Measurements from ENCODE around the gene TMED1.
A peak's percentile ranks its signal among the peaks of the same experiment; 100 is the strongest.

The TMED1 gene

DNA sequence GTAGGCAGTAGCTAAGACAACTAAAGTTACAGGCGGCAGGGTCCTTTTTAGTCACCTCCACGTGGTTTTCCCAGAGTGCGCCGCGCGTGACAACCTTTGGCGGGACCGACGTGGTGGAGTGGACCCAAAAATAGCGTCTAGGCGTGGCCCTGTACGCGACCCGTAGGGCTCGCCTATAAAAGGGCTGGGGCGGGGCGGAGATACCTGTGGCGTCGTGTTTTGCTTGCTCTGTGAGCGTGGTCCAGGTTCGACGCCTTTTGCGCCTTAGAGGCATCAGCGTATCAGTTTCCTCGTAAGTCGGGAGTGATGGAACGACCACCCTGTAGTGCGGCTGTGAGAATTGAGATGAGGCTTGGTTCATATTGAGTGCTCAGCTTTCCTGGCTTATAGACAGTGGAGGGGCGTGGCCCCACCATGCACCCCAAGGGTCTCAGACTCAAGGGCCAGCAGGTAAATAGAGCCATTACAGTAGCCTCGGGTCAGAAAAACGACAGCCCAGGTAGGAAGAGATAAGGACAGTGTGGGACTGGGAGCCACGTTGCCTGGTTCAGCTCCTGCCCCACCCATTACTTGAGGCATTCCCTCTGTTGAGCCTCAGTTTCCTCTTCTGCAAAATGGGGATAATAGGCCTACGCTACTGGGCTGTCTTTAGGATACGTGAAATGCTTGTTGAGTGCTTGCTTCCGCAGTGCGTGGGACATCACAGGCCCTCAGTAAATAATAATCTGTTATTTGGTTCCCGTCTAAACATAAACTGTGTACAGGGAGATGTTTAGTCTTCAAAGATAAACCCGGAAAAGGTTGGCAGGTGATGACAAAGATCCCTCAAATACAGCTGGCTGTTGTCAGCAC, 693 bp upstream of the TMED1 start:
- peaks cover 27% of the 10 kb centered on the region for H3K36me3 ChIP-seq (replicated peaks)
- TF ChIP-seq, protein P1, sequence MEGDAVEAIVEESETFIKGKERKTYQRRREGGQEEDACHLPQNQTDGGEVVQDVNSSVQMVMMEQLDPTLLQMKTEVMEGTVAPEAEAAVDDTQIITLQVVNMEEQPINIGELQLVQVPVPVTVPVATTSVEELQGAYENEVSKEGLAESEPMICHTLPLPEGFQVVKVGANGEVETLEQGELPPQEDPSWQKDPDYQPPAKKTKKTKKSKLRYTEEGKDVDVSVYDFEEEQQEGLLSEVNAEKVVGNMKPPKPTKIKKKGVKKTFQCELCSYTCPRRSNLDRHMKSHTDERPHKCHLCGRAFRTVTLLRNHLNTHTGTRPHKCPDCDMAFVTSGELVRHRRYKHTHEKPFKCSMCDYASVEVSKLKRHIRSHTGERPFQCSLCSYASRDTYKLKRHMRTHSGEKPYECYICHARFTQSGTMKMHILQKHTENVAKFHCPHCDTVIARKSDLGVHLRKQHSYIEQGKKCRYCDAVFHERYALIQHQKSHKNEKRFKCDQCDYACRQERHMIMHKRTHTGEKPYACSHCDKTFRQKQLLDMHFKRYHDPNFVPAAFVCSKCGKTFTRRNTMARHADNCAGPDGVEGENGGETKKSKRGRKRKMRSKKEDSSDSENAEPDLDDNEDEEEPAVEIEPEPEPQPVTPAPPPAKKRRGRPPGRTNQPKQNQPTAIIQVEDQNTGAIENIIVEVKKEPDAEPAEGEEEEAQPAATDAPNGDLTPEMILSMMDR (IDR thresholded peaks at IDR 0.05; ENCODE audit: low read depth, low read length, missing control alignments), result no peak
- in situ Hi-C loops (cut with HindIII; ENCODE audit: low pct_ligation_motif_present, low sequenced_read_pairs), result no loop called here
- no peak for DNase-seq
- peak overlapping the region; percentile 69 for H3K4me3 ChIP-seq (ENCODE audit: low read depth, low read length)
- H3K27ac ChIP-seq, result peak overlapping the region; percentile 98
- no peaks in the 10 kb centered on the region for H3K27me3 ChIP-seq (replicated peaks)

DNA sequence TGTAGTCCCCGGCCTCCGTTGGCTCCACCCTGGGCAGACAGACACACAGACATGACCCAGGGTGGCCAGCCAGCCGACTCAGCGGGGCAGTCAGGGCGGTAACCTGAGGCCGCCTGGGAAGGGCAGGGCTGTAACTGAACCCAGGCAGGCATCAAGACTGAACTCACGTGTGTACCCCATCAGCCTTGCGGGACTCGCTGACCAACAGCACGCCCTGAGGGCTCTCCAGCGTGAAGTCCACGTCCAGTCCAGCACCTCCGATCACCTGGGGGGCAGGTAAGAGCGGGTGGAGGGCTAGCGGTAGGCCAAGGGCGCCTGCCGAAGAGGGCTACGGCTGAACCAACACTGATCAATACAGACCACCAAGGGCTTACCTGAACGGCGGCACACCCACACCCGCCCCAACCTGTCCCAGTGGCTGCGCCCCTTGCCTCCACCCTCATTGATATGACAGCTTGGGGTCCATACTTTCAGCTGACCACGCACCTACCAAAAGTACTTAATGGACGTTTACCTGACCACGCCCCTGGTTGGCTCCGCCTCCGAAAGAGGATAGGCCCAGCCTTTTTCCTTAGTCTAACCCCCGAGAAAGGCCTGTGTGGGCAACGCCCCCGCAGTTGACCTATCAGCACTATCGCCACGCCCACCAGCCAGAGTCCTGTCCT, 791 bp downstream of the TMED1 start:
- in situ Hi-C loops (cut with HindIII; ENCODE audit: low pct_ligation_motif_present, low sequenced_read_pairs), result no loop called here
- no peak for DNase-seq

DNA sequence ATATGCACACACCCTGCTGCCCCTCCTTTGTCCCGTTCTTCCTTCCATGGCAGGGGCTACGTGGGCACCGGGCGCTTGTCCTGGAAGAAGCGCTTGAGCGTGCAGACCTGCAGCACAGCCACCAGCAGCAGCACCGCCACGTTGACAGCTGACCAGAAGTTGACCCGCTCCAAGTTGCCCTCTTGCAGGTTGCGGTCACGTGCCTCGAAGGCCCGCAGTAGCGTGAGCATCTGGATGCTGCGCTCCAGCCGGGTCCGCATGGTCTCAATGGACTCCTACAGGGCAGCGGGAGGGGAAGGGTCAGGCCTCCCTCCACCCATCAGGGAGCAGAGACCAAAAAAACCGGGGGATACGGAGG, 3.1 kb downstream of the TMED1 start:
- peaks cover 49% of the 10 kb centered on the region for H3K36me3 ChIP-seq (replicated peaks)
- H3K27me3 ChIP-seq (replicated peaks), result no peaks in the 10 kb centered on the region
- TF ChIP-seq, protein P1 (IDR thresholded peaks at IDR 0.05; ENCODE audit: low read depth, low read length, missing control alignments), result no peak
- no peak for DNase-seq
- no peak overlapping the region for H3K4me3 ChIP-seq (ENCODE audit: low read depth, low read length)
- in situ Hi-C loops (cut with HindIII; ENCODE audit: low pct_ligation_motif_present, low sequenced_read_pairs), result no loop called here
- H3K27ac ChIP-seq, result no peak overlapping the region

More for the DNA sequence above, 791 bp downstream of the TMED1 start:
- Histone ChIP-seq H3K27ac (no peak overlapping the region), H3K36me3 (replicated peaks) (peaks cover 34% of the 10 kb centered on the region), H3K27me3 (replicated peaks) (no peaks in the 10 kb centered on the region), H3K4me3 (ENCODE audit: low read depth, low read length) (peak overlapping the region; percentile 45)
- TF ChIP-seq, protein P1 (IDR thresholded peaks at IDR 0.05; ENCODE audit: low read depth, low read length, missing control alignments), result no peak

DNA sequence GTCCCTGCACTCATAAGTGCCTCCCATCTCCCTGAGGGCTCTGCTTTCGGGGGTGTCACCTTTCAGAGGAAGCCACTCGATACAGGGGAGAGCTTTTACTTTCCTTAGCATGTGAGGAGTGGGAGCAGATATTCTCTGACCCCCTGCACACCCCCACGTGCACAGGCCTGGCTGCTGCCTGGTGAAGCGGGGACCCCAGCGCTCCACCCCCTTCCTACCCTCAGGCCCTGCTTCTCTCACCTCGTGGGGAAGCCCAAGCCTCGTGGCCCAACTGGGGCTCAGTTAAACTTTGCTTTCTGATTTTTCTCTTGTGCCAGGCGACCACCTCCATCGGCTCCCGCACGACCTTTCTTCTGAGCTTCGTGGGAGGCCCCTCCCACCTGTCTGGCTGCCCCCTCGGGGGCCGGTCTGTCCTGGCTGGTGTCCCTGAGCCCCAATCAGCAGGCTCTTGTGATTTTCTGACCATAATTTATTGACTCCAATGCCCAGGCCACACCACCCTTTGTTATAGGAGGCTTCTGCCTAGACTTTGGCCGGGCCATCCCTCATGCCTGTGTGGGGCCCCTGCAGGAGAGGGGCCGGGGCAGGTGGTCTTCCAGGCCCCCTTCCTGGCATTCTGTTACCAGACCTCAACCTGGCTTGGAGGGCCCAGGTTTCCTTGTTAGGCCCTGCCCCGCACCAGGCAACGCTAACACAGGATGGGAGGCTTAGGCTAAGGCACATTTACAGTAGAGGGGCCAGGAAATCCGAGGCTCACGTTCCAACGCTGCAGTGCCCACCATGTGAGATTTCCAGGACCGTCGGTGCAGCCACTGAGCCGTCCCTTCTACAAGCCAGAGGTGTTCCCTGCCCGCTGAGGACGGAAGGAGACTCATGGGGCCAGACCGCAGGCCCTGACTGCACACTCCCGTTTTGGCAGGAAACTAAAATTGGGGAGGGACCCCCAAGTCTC, 3.7 kb downstream of the TMED1 start:
- Histone ChIP-seq H3K36me3 (replicated peaks) (peaks cover 49% of the 10 kb centered on the region), H3K4me3 (ENCODE audit: low read depth, low read length) (no peak overlapping the region), H3K27me3 (replicated peaks) (no peaks in the 10 kb centered on the region), H3K27ac (no peak overlapping the region)
- in situ Hi-C loops (cut with HindIII; ENCODE audit: low pct_ligation_motif_present, low sequenced_read_pairs), result no loop called here
- DNase-seq, result no peak
- TF ChIP-seq, protein P1 (IDR thresholded peaks at IDR 0.05; ENCODE audit: low read depth, low read length, missing control alignments), result no peak

DNA sequence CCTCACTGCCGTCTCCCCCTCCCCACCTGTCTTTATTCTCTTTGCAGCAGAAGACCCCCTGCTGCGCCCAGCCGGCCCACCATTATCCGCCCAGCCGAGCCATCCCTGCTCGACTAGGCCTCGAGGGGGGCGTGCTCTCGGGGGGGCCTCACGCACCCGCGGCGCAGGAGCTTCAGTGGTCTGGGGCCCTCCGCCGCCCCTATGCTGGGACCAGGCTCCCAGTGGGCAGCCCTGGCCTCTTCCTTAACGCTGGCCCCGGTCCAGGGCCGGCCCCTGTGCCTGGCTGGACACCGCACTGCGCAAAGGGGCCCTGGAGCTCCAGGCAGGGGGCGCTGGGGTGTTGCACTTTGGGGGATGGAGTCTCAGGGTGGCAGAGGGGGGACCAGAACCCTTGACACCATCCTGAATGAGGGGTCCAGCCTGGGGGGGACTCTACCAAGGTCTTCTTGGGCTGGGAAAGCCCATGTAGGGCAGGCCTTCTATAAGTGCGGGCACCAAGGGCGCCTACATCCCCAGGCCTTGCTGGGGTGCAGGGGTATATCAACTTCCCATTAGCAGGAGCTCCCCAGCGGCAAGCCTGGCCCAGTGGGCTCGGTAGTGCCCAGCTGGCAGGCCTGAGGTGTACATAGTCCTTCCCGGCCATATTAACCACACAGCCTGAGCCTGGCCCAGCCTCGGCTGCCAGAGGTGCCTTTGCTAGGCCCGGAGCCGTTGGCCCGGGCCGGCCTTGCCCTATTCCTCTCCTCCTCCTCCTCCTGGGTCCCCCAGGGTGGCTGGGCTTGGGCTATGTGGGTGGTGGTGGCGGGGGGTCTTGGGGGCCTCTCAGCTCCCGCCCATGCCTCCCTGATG, 4.9 kb downstream of the TMED1 start:
- Histone ChIP-seq H3K4me3 (ENCODE audit: low read depth, low read length) (no peak overlapping the region), H3K27me3 (replicated peaks) (no peaks in the 10 kb centered on the region), H3K27ac (no peak overlapping the region), H3K36me3 (replicated peaks) (peaks cover 59% of the 10 kb centered on the region)
- no peak for DNase-seq
- TF ChIP-seq, protein P1 (IDR thresholded peaks at IDR 0.05; ENCODE audit: low read depth, low read length, missing control alignments), result no peak
- in situ Hi-C loops (cut with HindIII; ENCODE audit: low pct_ligation_motif_present, low sequenced_read_pairs), result no loop called here
